IPS-NIHi7 (cell line): Measurements from ENCODE around the gene PTGDR.

Experiments used
- DNase-seq: peaks from one replicate; pipeline ENCODE4 v3.0.0; 2012; ENCODE audit warnings: mixed read lengths; ENCODE audit errors: extremely low spot score

Gene PTGDR

GRCh38 chr14:52312931-52313355 lies 45.4 kb downstream of the PTGDR start:
- DNase-seq = no peak

GRCh38 chr14:52313462-52313861 lies 46.0 kb downstream of the PTGDR start:
- DNase-seq = no peak

DNA sequence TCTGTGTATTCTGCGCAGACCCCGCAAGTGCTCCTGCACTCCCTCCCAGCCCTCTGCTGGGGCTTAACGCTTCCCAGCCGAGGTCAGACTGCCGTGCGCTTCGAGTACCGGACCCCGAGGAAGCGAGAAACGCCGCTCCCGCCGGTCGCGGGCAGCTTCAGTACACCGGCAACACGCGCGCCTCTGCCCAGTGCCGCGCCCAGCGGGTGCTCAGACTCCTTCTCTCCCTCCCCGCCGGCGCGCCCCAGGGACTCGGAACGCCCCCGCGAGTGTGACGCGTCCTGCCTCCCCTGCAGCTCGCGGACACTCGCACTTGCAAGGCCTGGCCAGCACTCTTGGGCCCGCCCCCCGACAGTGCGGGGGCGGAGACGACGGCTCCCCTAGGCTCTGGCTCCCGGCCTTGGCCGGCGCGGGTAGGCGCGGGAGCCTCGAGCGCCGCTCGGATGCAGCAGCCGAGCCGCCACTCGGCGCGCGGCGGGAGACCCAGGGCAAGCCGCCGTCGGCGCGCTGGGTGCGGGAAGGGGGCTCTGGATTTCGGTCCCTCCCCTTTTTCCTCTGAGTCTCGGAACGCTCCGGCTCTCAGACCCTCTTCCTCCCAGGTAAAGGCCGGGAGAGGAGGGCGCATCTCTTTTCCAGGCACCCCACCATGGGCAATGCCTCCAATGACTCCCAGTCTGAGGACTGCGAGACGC lies 46.6 kb downstream of the PTGDR start, which contains the start of gene PTGER2:
TSS of gene PTGER2 (plus strand) at position 410 of the 692 bp plus-strand sequence. CDS start at position 647, 237 bp downstream.
- peak; percentile 86 for DNase-seq

DNA sequence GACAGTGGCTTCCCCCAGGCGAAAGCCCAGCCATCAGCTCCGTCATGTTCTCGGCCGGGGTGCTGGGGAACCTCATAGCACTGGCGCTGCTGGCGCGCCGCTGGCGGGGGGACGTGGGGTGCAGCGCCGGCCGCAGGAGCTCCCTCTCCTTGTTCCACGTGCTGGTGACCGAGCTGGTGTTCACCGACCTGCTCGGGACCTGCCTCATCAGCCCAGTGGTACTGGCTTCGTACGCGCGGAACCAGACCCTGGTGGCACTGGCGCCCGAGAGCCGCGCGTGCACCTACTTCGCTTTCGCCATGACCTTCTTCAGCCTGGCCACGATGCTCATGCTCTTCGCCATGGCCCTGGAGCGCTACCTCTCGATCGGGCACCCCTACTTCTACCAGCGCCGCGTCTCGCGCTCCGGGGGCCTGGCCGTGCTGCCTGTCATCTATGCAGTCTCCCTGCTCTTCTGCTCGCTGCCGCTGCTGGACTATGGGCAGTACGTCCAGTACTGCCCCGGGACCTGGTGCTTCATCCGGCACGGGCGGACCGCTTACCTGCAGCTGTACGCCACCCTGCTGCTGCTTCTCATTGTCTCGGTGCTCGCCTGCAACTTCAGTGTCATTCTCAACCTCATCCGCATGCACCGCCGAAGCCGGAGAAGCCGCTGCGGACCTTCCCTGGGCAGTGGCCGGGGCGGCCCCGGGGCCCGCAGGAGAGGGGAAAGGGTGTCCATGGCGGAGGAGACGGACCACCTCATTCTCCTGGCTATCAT lies 47.3 kb downstream of the PTGDR start:
- DNase-seq = peak; percentile 58

DNA sequence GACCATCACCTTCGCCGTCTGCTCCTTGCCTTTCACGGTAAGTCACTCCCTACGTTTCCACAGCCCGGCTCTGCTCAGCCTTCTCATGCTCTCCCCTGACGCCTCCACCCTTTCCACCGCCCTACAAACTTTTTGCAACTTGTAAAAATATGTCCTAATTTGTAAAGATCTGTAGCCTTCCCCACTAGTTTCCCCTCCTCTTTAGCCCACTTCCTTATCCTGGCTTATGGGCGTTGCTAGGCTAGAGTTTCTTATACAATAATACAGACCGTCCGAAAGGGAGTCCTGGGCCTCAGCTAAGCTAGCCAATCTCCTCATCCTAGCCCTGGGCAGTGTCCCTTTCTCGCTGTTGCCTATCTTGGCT lies 47.8 kb downstream of the PTGDR start:
- DNase-seq = no peak

- DNase-seq = no peak
Measured at GRCh38 chr14:52318062-52318461, 50.6 kb downstream of the PTGDR start.

DNA sequence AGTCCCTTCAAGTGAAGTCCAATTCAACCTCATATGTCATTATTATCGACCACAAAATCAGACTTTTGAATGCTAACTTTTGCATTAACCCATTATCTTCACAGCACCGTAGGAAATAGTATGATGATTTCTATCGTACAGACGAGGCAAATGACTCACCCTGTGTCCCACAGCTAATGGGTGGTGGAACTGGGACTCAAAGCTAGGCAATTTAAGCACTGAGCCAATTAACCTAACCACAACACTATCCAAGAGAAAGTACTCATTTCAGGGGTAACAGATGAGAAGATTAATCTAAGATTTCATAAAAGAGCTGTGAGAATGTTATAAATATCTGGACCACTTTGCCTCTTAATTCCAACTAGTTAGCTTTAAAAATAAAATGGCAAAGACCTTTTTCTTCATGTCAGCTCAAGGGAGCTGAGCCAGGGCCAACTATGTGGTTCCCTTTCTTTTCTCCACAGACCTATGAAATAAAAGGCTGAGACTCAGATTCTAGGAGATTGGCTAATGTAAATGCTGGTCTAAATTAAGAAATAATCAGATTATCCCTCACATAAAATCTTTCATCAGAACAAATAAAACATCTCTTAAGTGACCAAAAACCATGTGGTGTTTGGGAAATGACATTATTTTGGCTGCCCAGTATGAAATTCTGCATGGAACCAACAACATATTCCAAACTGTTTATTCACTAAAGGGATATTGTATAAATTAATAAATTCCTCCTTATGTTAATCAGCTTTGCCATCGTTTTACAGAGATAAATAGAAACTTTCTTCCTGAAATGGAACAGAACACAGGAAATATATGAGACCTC lies 51.5 kb downstream of the PTGDR start:
- no peak for DNase-seq

DNA sequence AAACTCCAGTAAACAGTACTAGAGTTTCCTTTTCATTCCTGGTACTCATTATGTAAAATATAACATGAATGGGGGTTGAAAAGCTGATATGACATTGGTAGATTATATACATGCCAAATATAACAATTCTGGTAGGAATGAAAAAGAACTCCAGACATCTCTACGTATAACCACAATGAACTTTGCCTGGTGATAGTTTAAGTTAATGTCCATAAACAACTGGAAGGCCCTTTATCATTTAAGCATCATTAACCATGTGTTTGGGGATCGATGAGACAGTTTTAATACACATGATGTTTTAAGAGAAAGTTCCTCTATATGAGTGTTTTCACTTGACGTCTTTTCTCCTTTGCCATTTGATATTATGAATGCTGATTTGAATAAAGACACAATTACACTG lies 52.4 kb downstream of the PTGDR start:
- DNase-seq = no peak

GRCh38 chr14:52325126-52325525 lies 57.6 kb downstream of the PTGDR start:
- no peak for DNase-seq

- DNase-seq = no peak
Measured at GRCh38 chr14:52325630-52326029, 58.1 kb downstream of the PTGDR start.
